ENCODE data around the gene PROM1. TPM values are rescaled to one million over a fixed set of nuclear protein-coding genes. Genes with fewer than 3 reads are reported as not detected.

Gene PROM1
- total and polyA plus RNA-seq, 3 donors from 2014 or later, result 24.5 to 32.9 (median 25.4) TPM

DNA sequence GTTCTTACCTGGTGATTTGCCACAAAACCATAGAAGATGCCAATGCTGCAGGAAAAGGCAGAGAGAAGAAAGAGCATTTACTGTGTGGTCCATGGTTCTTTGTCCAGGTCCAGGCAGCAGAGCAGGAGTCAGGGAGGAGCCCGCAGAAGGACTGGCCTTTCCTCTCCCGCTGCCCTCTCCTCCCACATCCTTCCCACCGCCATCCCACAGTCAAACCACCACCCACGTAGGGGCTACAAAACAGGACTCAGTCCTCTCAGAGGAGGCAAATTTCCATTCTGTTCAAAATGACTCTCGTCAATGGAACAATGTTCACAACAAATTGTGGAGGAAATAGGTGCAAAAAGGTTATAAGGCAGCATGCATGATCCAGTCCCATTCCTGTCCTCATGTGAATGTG lies 58.6 kb downstream of the PROM1 start:
- no peaks in the 10 kb centered on the region for H3K27me3 ChIP-seq
- H3K9me3 ChIP-seq, result no peaks in the 10 kb centered on the region
- WGBS, 2 donors, result 46 to 48% methylated on average over 4 to 5 of the region's 5 CpGs
- no peaks in the 10 kb centered on the region for H3K36me3 ChIP-seq (ENCODE audit: low read depth, missing control alignments)
- intact Hi-C loops (cut with DNase I; ENCODE audit: low total_unique reads), result loop anchor here (10.0 kb wide), 1 partner anchor 240 kb away; no protein-coding TSS in a partner anchor
- H3K27ac ChIP-seq, result no peak overlapping the region
- no peak for TF ChIP-seq CTCF (IDR thresholded peaks at IDR 0.05)
- TF ChIP-seq POLR2A (IDR thresholded peaks at IDR 0.05), result no peak
- no peak for DNase-seq
- no peaks in the 10 kb centered on the region for H3K4me1 ChIP-seq
- H3K4me3 ChIP-seq, result no peak overlapping the region

- Histone ChIP-seq H3K36me3 (ENCODE audit: low read depth, missing control alignments) (no peaks in the 10 kb centered on the region), H3K4me3 (no peak overlapping the region), H3K9me3 (no peaks in the 10 kb centered on the region), H3K4me1 (no peaks in the 10 kb centered on the region), H3K27me3 (no peaks in the 10 kb centered on the region), H3K27ac (peak overlapping the region in 1 of 2 donors; percentile 38)
- TF ChIP-seq CTCF (IDR thresholded peaks at IDR 0.05) (no peak), POLR2A (IDR thresholded peaks at IDR 0.05) (no peak)
- WGBS, 2 donors, result 53 to 69% methylated on average over 10 of the region's 10 CpGs
- intact Hi-C loops (cut with DNase I; ENCODE audit: low total_unique reads), result loop anchor here (10.0 kb wide), 1 partner anchor 241 kb away; no protein-coding TSS in a partner anchor
- DNase-seq, result no peak
Observed at GRCh38 chr4:16023776-16024408, 59.9 kb downstream of the PROM1 start.

- intact Hi-C loops (cut with DNase I; ENCODE audit: low total_unique reads), result loop anchor here (10.0 kb wide), 1 partner anchor 243 kb away; no protein-coding TSS in a partner anchor
- Histone ChIP-seq H3K4me1 (no peaks in the 10 kb centered on the region), H3K9me3 (no peaks in the 10 kb centered on the region), H3K4me3 (no peak overlapping the region), H3K27me3 (no peaks in the 10 kb centered on the region), H3K27ac (peak overlapping the region; percentile 48 to 77), H3K36me3 (ENCODE audit: low read depth, missing control alignments) (no peaks in the 10 kb centered on the region)
- WGBS, 2 donors, result 60 to 66% methylated on average over 8 of the region's 8 CpGs
- peak; percentile 59 for DNase-seq
- TF ChIP-seq POLR2A (IDR thresholded peaks at IDR 0.05) (no peak), CTCF (IDR thresholded peaks at IDR 0.05) (no peak)
Observed at GRCh38 chr4:16021804-16022560, 61.8 kb downstream of the PROM1 start.

DNA sequence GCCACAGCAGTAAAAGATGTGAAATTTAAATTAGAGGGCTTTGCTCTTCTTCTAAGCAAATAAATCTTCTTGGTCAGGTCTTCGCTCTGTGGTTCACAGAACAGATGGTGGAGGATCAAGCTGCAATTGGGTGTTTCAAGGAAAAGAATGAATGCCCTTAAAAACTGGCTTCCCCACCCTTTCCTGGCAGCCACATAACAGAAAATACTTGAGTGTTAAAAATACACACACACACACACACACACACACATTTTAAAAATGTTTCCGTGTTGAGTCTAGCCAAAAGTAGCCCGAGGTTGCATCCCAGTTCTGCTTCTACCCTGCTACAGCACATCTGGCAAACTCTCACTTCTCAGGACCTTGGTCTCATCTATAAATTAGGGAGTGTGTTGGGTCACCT lies 64.2 kb downstream of the PROM1 start:
- H3K4me1 ChIP-seq, result no peaks in the 10 kb centered on the region
- H3K9me3 ChIP-seq, result no peaks in the 10 kb centered on the region
- H3K36me3 ChIP-seq (ENCODE audit: low read depth, missing control alignments), result no peaks in the 10 kb centered on the region
- H3K4me3 ChIP-seq, result no peak overlapping the region
- H3K27ac ChIP-seq, result no peak overlapping the region
- TF ChIP-seq POLR2A (IDR thresholded peaks at IDR 0.05), result no peak
- no peaks in the 10 kb centered on the region for H3K27me3 ChIP-seq
- 43 to 48% methylated on average over 3 of the region's 3 CpGs for WGBS, 2 donors
- no peak for DNase-seq
- intact Hi-C loops (cut with DNase I; ENCODE audit: low total_unique reads), result loop anchor here (10.0 kb wide), 1 partner anchor 245 kb away; no protein-coding TSS in a partner anchor

GRCh38 chr4:16018841-16019240 lies 65.0 kb downstream of the PROM1 start:
- H3K4me3 ChIP-seq, result no peak overlapping the region
- intact Hi-C loops (cut with DNase I; ENCODE audit: low total_unique reads), result no loop called here
- no peak overlapping the region for H3K27ac ChIP-seq
- DNase-seq, result no peak
- H3K9me3 ChIP-seq, result no peaks in the 10 kb centered on the region
- 90 to 96% methylated on average over 4 of the region's 4 CpGs for WGBS, 2 donors
- no peaks in the 10 kb centered on the region for H3K4me1 ChIP-seq
- H3K27me3 ChIP-seq, result no peaks in the 10 kb centered on the region
- H3K36me3 ChIP-seq (ENCODE audit: low read depth, missing control alignments), result no peaks in the 10 kb centered on the region
- TF ChIP-seq CTCF (IDR thresholded peaks at IDR 0.05) (no peak), POLR2A (IDR thresholded peaks at IDR 0.05) (no peak)
